OCI-LY7 (cell line): ENCODE measurements around the gene BACH2. TPM values are rescaled to one million over a fixed set of nuclear protein-coding genes. Genes with fewer than 3 reads are reported as not detected.

Source experiments
- BruUV-seq: library from RNA; stranded (reverse); fragments of 400-500 nt; replicated peaks from 2 replicates; lab custom pipeline; 2021; lab: Mats Ljungman, UMichigan
- CTCF ChIA-PET: fragments of 300-600 bp; sonication (Branson Sonifier 250); formaldehyde crosslinking; loops from one replicate; lab custom pipeline; 2022; ENCODE audit warnings: antibody characterized with exemption; ENCODE audit not compliant: unreplicated experiment; lab: Charles Lee
- POLR2A ChIA-PET: fragments of 300-600 bp; sonication (Branson Sonifier 250); formaldehyde crosslinking; loops from one replicate; lab custom pipeline; 2022; ENCODE audit warnings: antibody characterized with exemption; lab: Charles Lee
- DNase-seq: peaks from one replicate; pipeline ENCODE4 v3.0.0-alpha.2; 2015; ENCODE audit warnings: low spot score
- H2AFZ ChIP-seq: fragments of 200-600 bp; sonication (generic), shearing (Covaris generic); 2 replicates; pipeline ENCODE4 v1.6.1; 2014; ENCODE audit warnings: mild to moderate bottlenecking, antibody characterized with exemption, low read length, moderate library complexity
- H3K27ac ChIP-seq: fragments of 200-600 bp; sonication (generic); 2 replicates; pipeline ENCODE4 v1.5.1; 2014; ENCODE audit warnings: mixed run types, low read depth, mild to moderate bottlenecking, moderate library complexity, low read length, inconsistent platforms; ENCODE audit not compliant: poor library complexity, severe bottlenecking
- H3K36me3 ChIP-seq: fragments of 200-600 bp; sonication (generic); 2 replicates; pipeline ENCODE4 v1.6.1; 2014; ENCODE audit warnings: mild to moderate bottlenecking, antibody characterized with exemption, low read length, moderate library complexity, mixed read lengths; ENCODE audit not compliant: insufficient read depth
- H3K4me1 ChIP-seq: fragments of 200-600 bp; sonication (generic); 2 replicates; pipeline ENCODE4 v1.5.1; 2014; ENCODE audit warnings: mild to moderate bottlenecking, low read length; ENCODE audit not compliant: insufficient read depth, poor library complexity, severe bottlenecking
- H3K4me2 ChIP-seq: fragments of 200-600 bp; sonication (generic); 2 replicates; pipeline ENCODE4 v1.6.1; 2014; ENCODE audit warnings: mild to moderate bottlenecking, low read length
- H3K4me3 ChIP-seq: fragments of 200-600 bp; sonication (generic); 2 replicates; pipeline ENCODE4 v1.5.1; 2014; ENCODE audit warnings: mild to moderate bottlenecking, low read depth, low read length; ENCODE audit not compliant: poor library complexity, severe bottlenecking
- H3K79me2 ChIP-seq: fragments of 200-600 bp; sonication (generic); 2 replicates; pipeline ENCODE4 v1.6.1; 2016; ENCODE audit warnings: low read depth, mild to moderate bottlenecking, low read length, moderate library complexity, mixed read lengths; ENCODE audit not compliant: insufficient read depth
- H3K9me2 ChIP-seq: fragments of 200-600 bp; sonication (generic); 2 replicates; pipeline ENCODE4 v1.6.1; 2016; ENCODE audit warnings: mild to moderate bottlenecking, low read length, mixed read lengths; ENCODE audit not compliant: insufficient read depth
- H3K9me3 ChIP-seq: fragments of 200-600 bp; sonication (generic); 2 replicates; pipeline ENCODE4 v1.6.1; 2014; ENCODE audit warnings: mild to moderate bottlenecking, mixed run types, low read length, mixed read lengths
- H4K20me1 ChIP-seq: fragments of 200-600 bp; sonication (generic); 2 replicates; pipeline ENCODE4 v1.6.1; 2014; ENCODE audit warnings: mild to moderate bottlenecking, antibody characterized with exemption, low read length, moderate library complexity, mixed read lengths; ENCODE audit not compliant: insufficient read depth
- CTCF ChIP-seq: fragments of 200-600 bp; sonication (generic); conservative IDR thresholded peaks from 2 replicates; pipeline ENCODE4 v1.5.1; 2014; ENCODE audit warnings: mild to moderate bottlenecking, antibody characterized with exemption, low read length, moderate library complexity, mixed read lengths
- EZH2phosphoT487 ChIP-seq: fragments of 200-600 bp; sonication (generic); IDR thresholded peaks from 2 replicates; pipeline ENCODE4 v1.6.1; 2018; ENCODE audit warnings: low read depth, borderline replicate concordance, mild to moderate bottlenecking, mixed run types, antibody characterized with exemption, low read length, moderate library complexity, mixed read lengths
- intact Hi-C: fragments of 100-400 bp; cut with micrococcal nuclease; formaldehyde crosslinking; loops from one replicate; pipeline ENCODE4 v1.10.0; 2022; ENCODE audit not compliant: unreplicated experiment
- total RNA-seq, 2 experiments: library from RNA; depleted of rRNA in 1 of 2; stranded (reverse); fragments of >200 nt in 1 of 2; shearing (Covaris generic) in 1 of 2; gene quantifications; 2 replicates each; pipeline ENCODE4 v1.2.3, GENCODE V29; 2014 to 2022

The BACH2 gene
- total RNA-seq, 2 experiments from 2014 or later = 92.0 to 163 TPM

DNA sequence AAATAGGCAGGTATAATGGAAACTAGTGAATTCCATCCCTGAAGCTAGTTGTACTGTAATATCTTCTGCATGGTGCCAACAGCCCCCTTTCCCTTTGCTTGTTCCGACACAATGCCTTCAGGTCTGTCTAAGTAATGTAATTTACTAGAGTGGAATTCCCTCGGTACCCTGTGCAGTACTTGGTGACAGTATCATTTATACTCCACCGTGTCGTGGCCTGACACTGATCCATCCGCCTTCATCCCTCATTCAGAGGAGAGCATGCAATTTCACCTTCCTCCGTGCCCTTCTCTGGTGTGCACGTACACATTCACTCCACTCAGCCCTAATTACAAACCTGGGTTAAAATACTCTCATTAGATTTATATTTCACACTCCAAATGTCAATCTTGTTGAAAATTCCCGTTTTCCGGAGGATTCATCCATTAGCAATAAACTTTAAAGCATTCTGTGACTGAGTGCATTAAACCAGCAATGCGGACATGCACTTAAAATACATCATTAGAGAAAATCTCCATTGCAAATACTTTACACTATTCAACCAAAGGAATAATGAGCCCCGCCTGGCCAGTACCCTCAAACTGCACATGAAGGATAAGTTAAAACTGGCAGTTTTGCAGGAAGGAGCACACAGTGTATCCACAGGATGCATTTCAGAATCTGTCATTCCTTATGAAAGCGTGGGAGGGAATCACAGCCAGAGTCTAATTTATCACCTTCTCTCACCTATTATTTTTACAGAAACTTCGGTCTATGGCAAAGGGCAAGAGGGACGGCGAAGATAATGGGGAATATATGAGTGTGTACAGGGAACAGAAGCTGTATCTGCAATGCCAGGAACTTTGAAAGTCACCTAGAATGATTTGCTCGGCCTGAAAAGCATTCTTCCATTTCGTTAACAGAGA is 219.9 kb downstream of the BACH2 start:
- ChIA-PET POLR2A (no interaction called here), CTCF (no interaction called here)
- TF ChIP-seq EZH2phosphoT487 (no peak), CTCF (no peak)
- Histone ChIP-seq H3K27ac (no peak overlapping the region), H2AFZ (no peak overlapping the region), H3K36me3 (peaks cover 56% of the 10 kb centered on the region), H4K20me1 (peaks cover 33% of the 10 kb centered on the region; the same call in 1 of the 2 replicates), H3K4me3 (no peak overlapping the region), H3K9me3 (no peaks in the 10 kb centered on the region), H3K4me2 (no peak overlapping the region), H3K9me2 (no peaks in the 10 kb centered on the region), H3K4me1 (peaks cover 33% of the 10 kb centered on the region), H3K79me2 (peaks cover 51% of the 10 kb centered on the region)
- DNase-seq = no peak
- intact Hi-C loops = no loop called here
- BruUV-seq = no TSS peak

GRCh38 chr6:90074161-90074850 is 222.3 kb downstream of the BACH2 start:
- Histone ChIP-seq H2AFZ (no peak overlapping the region), H3K79me2 (peaks cover 29% of the 10 kb centered on the region), H4K20me1 (peaks cover 20% of the 10 kb centered on the region; the same call in 1 of the 2 replicates), H3K27ac (no peak overlapping the region), H3K4me2 (no peak overlapping the region), H3K4me3 (no peak overlapping the region), H3K9me3 (no peaks in the 10 kb centered on the region), H3K4me1 (peaks cover 9% of the 10 kb centered on the region), H3K36me3 (peaks cover 56% of the 10 kb centered on the region), H3K9me2 (no peaks in the 10 kb centered on the region)
- no TSS peak for BruUV-seq
- DNase-seq = no peak
- CTCF ChIA-PET = interaction anchor here (0.7 kb wide), 1 partner anchor 10 kb away, joined by 3 read pairs; no protein-coding TSS in a partner anchor
- POLR2A ChIA-PET = interaction anchor here (0.5 to 1.0 kb wide), 2 partner anchors 9 to 75 kb away, joined by 4 read pairs; no protein-coding TSS in a partner anchor
- intact Hi-C loops = no loop called here
- TF ChIP-seq CTCF = no peak
- TF ChIP-seq EZH2phosphoT487 = no peak
